K562 (cell line): Measurements from ENCODE around the gene GEMIN5. TPM values are rescaled to one million over a fixed set of nuclear protein-coding genes. Genes with fewer than 3 reads are reported as not detected.

ENCODE experiments used
- ARID4B ChIP-seq: sonication (generic); formaldehyde crosslinking; IDR thresholded peaks from 2 replicates; pipeline ENCODE4 v1.8.0; 2022; ENCODE audit warnings: mild to moderate bottlenecking, missing genetic modification reagents
- ATF1 ChIP-seq, 2 experiments: fragments of 450-650 bp in 1 of 2; IDR thresholded peaks; 2 replicates each; pipeline ENCODE4 v1.6.1; 2016; ENCODE audit warnings: missing compliant biosample characterization in 1 of 2, missing genetic modification characterization in 1 of 2
- CBX1 ChIP-seq: sonication (generic); IDR thresholded peaks from 2 replicates; pipeline ENCODE4 v1.6.1; 2016; ENCODE audit warnings: antibody characterized with exemption, low read depth, mild to moderate bottlenecking
- CXXC5 ChIP-seq: fragments of 250-450 bp; sonication (Bioruptor Pico); IDR thresholded peaks from 2 replicates; pipeline ENCODE4 v1.8.0; 2022; ENCODE audit warnings: inconsistent platforms, mild to moderate bottlenecking, moderate library complexity
- DMBX1 ChIP-seq: fragments of 250-450 bp; sonication (Bioruptor Pico); IDR thresholded peaks from 2 replicates; pipeline ENCODE4 v1.8.0; 2022; ENCODE audit warnings: inconsistent platforms, mild to moderate bottlenecking, moderate library complexity, borderline replicate concordance
- EP400 ChIP-seq: fragments of 450-650 bp; IDR thresholded peaks from 2 replicates; pipeline ENCODE4 v1.6.1; 2017; ENCODE audit warnings: antibody characterized with exemption, mild to moderate bottlenecking, moderate library complexity
- HNRNPL ChIP-seq: fragments of 200-400 bp; formaldehyde crosslinking; IDR thresholded peaks from 2 replicates; pipeline ENCODE4 v1.6.1; 2017; ENCODE audit warnings: low read depth, mild to moderate bottlenecking, low read length
- HNRNPUL1 ChIP-seq: fragments of 200-400 bp; formaldehyde crosslinking; IDR thresholded peaks from 2 replicates; pipeline ENCODE4 v1.6.1; 2017; ENCODE audit warnings: low read length
- KLF6 ChIP-seq: fragments of 250-450 bp; sonication (Bioruptor Pico); IDR thresholded peaks from 2 replicates; pipeline ENCODE4 v1.4.0; 2020; ENCODE audit warnings: mild to moderate bottlenecking, moderate library complexity, borderline replicate concordance
- L3MBTL2 ChIP-seq: fragments of 450-650 bp; IDR thresholded peaks from 2 replicates; pipeline ENCODE4 v1.6.1; 2016; ENCODE audit warnings: mild to moderate bottlenecking, moderate library complexity
- MYBL2 ChIP-seq, 2 experiments: fragments of 450-650 bp in 1 of 2; sonication (generic) in 1 of 2; formaldehyde crosslinking in 1 of 2; IDR thresholded peaks; 2 replicates each; pipeline versions ENCODE4 v1.6.1 to v1.8.1; 2017 to 2022; ENCODE audit warnings: borderline replicate concordance in 1 of 2, inconsistent platforms in 1 of 2, low read depth in 1 of 2, mild to moderate bottlenecking in 1 of 2, missing genetic modification reagents in 1 of 2, moderate library complexity in 1 of 2
- MYC ChIP-seq, 2 experiments: fragments of 250-450 bp in 1 of 2; sonication (Bioruptor Pico) in 1 of 2; IDR thresholded peaks; 2 replicates each; pipeline versions ENCODE4 v1.5.1 to v1.6.1; 2012 to 2021; ENCODE audit warnings: low read depth in 2 of 2, borderline replicate concordance in 1 of 2, improper control_type of control experiment in 1 of 2, low read length in 1 of 2, mild to moderate bottlenecking in 1 of 2, moderate library complexity in 1 of 2
- NKRF ChIP-seq: fragments of 450-650 bp; IDR thresholded peaks from 2 replicates; pipeline ENCODE4 v1.6.1; 2016; ENCODE audit warnings: borderline replicate concordance
- POLR2AphosphoS5 ChIP-seq: IDR thresholded peaks from 2 replicates; pipeline ENCODE4 v1.6.1; 2011; ENCODE audit warnings: mild to moderate bottlenecking, low read depth, low read length, moderate library complexity; ENCODE audit not compliant: control insufficient read depth, insufficient read depth
- RBFOX2 ChIP-seq: fragments of 200-400 bp; formaldehyde crosslinking; IDR thresholded peaks from 2 replicates; pipeline ENCODE4 v1.6.1; 2017; ENCODE audit warnings: low read depth, mild to moderate bottlenecking, low read length, moderate library complexity
- YY1 ChIP-seq, 3 experiments: IDR thresholded peaks; 2 replicates each; pipeline ENCODE4 v1.6.1; 2011; ENCODE audit warnings: low read length in 2 of 3, mild to moderate bottlenecking in 2 of 3, moderate library complexity in 2 of 3, borderline replicate concordance in 1 of 3, control low read depth in 1 of 3, low read depth in 1 of 3; ENCODE audit not compliant: insufficient read depth in 3 of 3, insufficient replicate concordance in 2 of 3, control insufficient read depth in 1 of 3, insufficient read length in 1 of 3; ENCODE audit errors: extremely low read depth in 1 of 3
- polyA plus RNA-seq, 8 experiments: library from polyadenylated mRNA; depleted of rRNA in 4 of 8; stranded (reverse) in 5 of 8; unstranded in 3 of 8; fragments of >200 nt; fragmentation: Nextera tagmentation in 2 of 8; fragmentation: Illumina TruSeq in 1 of 8; extraction: Ambion mirVana in 2 of 8; extraction: Trizol in 1 of 8; gene quantifications; 2 replicates each; pipeline versions ENCODE4 v1.2.1 to v1.2.3, GENCODE V29; 2011 to 2014; ENCODE audit warnings: inconsistent platforms in 1 of 8, missing spikeins in 1 of 8
- total RNA-seq, 7 experiments: library from RNA; depleted of rRNA in 6 of 7; stranded (reverse); fragments of >200 nt in 6 of 7; fragmentation: Illumina TruSeq in 2 of 7; extraction: Trizol in 2 of 7; gene quantifications; 2 replicates each; pipeline versions ENCODE4 v1.2.1 to v1.2.3, GENCODE V29; 2011 to 2021; ENCODE audit warnings: low replicate concordance in 1 of 7

The GEMIN5 gene
- total and polyA plus RNA-seq, 9 of the 15 experiments (the other 6 are each of a cell fraction or from before 2014, with no cell fraction given), result 10.3 to 48.2 (median 34.7) TPM

GRCh38 chr5:154857530-154858296 is 80.3 kb downstream of the GEMIN5 start (continued):
- TF ChIP-seq DMBX1 (no peak), MYBL2 (IDR thresholded peaks at IDR 0.05; ENCODE audit: low read depth) (peak; percentile 54; the same call in 1 of the 2 replicates), MYBL2 (CRISPR knock-in tag; IDR thresholded peaks at IDR 0.05; ENCODE audit: borderline replicate concordance) (no peak), RBFOX2 (peak; percentile 72), HNRNPL (peak; percentile 89), CBX1 (no peak; the same call in 1 of the 2 replicates), ATF1 (CRISPR knock-in tag; IDR thresholded peaks at IDR 0.05) (no peak), ATF1 (tag; IDR thresholded peaks at IDR 0.05) (peak; percentile 79), L3MBTL2 (peak; percentile 95), EP400 (peak; percentile 77), MYC (IDR thresholded peaks at IDR 0.05; ENCODE audit: low read depth, low read length) (peak; percentile 87), MYC (CRISPR knock-in tag; IDR thresholded peaks at IDR 0.05; ENCODE audit: borderline replicate concordance, low read depth) (peak; percentile 94), KLF6 (CRISPR knock-in tag) (peak; percentile 24; the same call in 1 of the 2 replicates), ARID4B (CRISPR knock-in tag) (peak; percentile 35; the same call in 1 of the 2 replicates), NKRF (peak; percentile 74; the same call in 1 of the 2 replicates), YY1 (IDR thresholded peaks at IDR 0.05; ENCODE audit: borderline replicate concordance in 1 of 3, control insufficient read depth in 1 of 3, extremely low read depth in 1 of 3, insufficient read depth in 3 of 3, insufficient read length in 1 of 3, insufficient replicate concordance in 2 of 3, low read depth in 1 of 3, low read length in 2 of 3) (peak in 1 of 3 experiments; percentile 28), CXXC5 (CRISPR knock-in tag) (peak; percentile 74), HNRNPUL1 (no peak), POLR2AphosphoS5 (peak; percentile 12; the same call in 1 of the 2 replicates)
